GM18868 (cell line): Measurements from ENCODE around the gene EID2B.

Experiments
- ATAC-seq: cut with Tn5 transposase; IDR thresholded peaks from one replicate; pipeline ENCODE4 v1.9.1; 2021; ENCODE audit warnings: mild to moderate bottlenecking, moderate library complexity; ENCODE audit not compliant: unreplicated experiment

EID2B gene

DNA sequence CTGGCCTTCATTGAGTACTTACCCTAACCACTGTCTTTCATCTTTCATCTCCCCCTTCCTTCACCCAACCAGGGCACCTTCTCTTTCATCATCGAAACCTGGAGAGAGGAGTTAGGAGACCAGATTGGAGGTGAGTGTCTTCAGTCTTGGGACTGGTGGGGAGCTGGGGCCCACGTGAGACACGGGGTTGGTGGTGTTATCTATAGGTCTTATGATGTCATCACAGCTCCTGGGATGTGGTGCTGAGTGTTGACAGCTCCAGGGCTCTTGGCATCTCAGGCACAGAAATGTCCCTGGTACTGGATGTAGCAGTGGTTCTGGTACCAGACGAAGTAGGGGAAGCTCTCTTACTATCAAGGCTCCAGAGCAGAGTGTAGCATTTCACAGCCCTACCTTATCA, 32.1 kb downstream of the EID2B start:
- ATAC-seq, result no peak

DNA sequence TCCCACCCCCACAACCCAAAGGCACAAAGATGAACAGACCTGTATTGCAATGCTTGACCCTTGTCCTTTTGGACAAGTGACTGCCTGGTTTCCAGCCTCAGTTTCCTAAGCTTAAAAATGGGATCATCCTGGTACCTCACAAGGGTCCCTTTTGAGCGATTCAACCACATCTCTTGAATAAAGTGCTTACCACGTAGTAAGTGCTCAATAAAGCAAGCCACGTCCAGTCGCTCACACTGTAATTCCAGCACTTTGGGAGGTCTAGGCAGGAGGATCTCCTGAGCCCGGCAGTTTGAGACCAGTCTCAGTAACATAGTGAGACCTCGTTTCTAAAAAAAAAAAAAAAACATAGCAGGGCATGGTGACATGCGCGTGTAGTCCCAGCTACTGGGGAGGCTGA, 32.7 kb downstream of the EID2B start:
- ATAC-seq, result no peak

DNA sequence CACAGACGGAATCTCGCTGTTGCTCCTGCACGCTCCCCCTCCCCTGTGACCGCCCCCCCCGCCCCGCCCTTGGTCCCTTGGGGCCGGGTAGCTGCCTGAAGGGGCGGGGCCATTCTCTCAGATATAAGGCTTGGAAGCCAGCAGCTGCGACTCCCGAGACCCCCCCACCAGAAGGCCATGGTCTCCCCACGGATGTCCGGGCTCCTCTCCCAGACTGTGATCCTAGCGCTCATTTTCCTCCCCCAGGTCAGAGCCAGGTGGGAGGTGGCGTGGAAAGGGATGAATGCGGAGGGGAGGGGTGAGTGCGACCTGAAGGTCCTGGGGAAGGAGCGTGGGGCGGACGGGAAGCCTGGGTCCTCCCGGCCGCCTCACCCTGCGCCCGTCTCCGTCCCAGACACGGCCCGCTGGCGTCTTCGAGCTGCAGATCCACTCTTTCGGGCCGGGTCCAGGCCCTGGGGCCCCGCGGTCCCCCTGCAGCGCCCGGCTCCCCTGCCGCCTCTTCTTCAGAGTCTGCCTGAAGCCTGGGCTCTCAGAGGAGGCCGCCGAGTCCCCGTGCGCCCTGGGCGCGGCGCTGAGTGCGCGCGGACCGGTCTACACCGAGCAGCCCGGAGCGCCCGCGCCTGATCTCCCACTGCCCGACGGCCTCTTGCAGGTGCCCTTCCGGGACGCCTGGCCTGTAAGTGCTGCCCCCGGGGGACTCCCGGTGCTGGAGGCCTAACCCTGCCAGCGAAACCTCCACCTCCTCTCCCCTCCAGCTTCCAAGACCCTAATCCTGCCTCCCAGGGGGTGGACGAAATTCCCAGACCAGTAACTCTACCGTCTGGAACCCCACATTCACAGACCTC, 33.6 kb downstream of the EID2B start, which contains the start of gene DLL3:
DLL3 (plus strand) TSS at position 150 of the 845 bp plus-strand sequence; CDS start at position 178, 28 bp downstream.
- no peak for ATAC-seq

DNA sequence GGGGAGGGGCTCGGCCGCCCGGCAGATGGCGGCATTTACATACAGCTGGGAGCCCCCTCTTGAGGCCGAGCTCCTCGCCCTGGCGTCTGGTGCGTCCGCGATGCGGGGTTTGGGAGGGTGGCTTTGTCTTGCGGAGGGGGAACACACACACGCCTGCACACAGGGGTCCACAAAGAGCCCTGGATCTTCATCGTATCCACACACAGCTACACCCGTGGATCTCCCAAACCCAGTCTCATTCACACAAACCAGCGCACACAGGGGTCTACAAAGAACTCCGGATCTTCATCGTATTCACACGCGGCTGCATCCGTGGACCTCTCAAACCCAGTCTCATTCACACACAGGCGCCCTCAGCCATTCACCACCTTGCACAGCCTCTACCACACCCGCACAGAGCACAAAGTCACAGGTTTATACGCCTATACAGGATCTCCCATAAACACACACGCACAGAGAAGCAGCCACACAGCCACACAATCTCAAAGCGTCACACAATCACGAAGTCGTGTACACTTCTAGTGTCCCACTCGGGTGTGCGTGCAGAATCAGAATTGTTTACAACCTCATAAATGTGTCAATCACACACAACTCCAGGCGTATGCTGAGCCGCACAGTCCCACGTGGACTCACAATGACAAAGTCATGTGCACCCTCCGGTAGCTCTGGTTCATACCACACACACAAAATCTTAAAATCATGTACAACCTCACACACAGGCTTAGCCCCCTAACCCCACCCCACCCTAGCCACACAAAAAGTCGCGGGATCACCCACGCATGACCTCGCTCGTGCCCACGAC, 34.5 kb downstream of the EID2B start:
- ATAC-seq, result no peak

DNA sequence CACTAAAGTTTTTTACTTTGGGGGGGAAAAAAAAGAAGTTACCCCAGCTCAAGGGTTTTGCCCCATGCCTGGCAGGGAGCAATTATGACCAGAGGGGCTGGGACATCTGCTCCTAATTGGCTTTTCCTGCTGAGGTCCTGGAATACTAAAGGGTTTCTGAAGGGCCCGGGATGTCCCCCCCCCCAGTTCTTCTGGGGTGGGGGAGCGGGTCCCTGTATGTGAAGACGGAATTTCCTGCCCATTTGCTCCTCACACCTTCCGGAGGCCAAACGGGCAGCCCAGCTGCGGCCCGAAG, 35.0 kb downstream of the EID2B start:
- ATAC-seq, result no peak

DNA sequence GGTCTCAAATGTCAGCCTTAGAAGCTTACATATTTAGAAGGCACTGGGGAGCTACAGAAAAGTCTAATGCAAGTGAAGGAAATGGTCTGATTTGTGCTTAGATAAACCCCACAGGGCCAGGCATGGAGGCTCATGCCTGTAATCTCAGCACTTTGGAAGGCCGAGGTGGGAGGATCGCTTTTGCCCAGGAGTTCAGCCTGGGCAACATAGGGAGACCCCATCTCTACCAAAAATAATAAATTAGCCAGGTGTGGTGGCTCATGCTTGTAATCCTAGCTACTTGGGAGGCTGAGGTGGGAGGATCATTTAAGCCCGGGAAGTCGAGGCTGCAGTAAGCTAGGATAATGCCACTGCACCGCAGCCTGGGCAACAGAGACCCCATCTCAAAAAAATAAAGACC, 36.6 kb downstream of the EID2B start:
- no peak for ATAC-seq

DNA sequence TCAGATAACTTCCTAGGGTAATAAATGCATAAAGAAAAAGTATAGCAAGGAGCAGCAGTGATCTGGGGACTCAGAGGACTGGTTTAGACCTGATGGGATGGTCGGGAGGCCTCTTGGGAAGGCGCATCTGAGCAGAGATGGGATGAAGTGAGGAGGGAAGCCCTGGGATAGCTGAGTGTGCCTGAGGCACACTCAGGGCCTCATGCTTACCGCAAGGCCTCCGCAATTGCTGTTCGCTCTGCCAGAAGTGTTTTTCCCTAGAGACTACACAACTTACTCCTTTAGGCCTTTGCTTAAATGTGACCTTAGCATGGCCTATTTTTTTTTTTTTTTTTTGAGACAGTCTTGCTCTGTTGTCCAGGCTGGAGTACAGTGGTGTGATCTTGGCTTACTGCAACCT, 38.0 kb downstream of the EID2B start:
- no peak for ATAC-seq

DNA sequence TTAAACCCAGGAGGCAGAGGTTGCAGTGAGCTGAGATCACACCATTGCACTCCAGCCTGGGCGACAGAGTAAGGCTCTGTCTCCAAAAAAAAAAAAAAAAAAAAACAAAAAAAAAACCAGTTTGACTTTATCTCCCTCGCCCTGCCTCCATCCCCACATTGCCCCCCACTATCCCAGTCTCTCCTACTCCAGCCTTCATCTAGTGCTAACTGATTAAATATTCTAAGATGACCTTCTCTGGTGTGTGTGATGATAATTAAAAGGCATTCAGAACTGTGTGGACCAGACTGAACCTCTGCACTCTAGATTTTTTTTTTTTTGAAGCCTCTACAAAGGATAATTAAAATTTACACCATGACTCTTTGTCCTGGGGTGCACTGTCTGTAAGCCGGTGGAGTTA, 39.9 kb downstream of the EID2B start:
- no peak for ATAC-seq

DNA sequence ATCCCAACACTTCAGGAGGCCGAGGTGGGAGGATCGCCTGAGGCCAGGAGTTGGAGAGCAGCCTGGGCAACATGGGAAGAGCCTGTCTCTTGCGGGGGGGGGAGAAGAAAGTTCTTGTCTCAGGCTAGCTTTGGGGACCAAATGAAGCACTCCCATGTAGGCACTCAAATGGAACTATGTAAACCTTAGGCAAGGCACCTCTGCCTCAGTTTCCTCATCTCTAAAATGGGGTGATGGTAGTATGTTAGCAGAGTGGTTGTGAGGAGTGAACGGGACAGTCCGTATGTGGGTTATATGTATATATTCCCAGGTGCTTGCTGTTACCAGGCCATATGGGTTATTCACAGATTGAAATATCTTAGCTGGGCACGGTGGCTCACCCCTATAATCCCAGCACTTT, 40.4 kb downstream of the EID2B start:
- no peak for ATAC-seq

DNA sequence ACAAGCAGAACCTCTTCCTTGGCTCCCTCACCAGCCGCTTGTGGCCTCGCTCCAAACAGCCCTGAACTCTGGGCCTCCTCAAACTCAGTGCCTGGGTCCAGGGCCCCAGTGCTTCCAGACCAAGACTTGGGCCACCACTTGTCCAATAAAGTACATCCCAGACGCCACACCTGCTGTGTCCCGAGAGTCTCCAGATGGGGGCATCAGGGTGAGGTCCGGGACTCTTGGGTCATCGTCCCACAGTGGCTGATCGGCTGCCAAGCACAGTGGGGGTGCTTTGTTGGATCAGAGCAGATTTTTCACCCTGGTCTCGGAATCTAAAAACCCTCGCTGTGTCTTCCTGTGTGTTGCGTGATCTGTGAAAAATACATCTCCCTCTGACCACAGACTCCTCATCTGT, 42.9 kb downstream of the EID2B start:
- ATAC-seq, result no peak

DNA sequence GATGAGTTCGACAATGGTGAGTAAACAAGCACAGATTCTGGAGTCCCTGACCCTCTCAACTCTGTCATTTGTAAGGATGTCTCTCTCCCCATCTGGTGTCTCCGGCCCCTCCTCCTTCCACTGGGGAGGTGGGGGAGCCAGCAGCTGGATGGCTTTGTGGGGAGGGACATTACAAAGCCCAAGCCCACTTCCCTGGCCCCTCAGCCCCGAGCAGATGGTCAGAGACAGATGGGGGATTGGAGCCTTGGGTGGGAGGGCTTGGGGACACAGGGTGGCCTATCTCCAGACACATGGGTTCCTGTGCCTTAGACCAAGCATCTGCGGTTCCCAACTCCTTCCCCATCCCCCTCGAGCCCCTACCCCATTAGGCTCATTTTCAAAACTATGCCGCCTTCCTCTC, 49.5 kb downstream of the EID2B start:
- no peak for ATAC-seq

DNA sequence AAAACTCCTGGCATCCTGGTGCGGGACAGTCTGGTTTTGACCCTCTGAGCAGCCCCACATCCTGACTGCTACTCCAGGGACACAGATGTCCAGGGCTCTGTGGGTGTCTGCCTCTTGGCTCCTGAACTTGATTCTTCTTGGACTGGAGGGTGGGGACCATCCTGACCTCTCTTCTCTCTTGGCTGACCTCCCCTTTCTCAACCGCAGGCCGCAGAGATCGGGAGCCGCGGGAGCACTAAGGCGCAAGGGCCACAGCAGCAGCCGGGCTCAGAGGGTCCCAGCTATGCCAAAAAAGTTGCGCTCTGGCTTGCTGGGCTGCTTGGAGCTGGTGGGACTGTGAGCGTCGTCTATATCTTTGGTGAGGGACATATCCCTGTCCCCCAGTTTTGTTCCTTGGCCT, 51.0 kb downstream of the EID2B start:
- ATAC-seq, result no peak

DNA sequence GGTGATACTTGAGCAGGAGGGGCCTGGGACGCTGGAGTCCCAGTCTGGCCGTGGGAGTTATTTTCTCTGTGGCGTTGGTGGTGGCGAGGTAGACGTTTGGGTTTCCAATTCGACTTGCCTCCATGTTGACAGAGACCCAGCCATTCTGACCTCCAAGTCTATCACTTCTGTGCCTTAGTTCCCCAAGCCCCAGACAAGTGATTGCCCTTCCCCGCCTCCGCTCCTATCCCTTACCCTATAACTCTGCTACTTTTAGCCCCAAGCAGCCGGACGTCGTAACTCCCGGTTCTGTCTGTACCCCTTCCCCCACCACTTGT, 51.5 kb downstream of the EID2B start:
- ATAC-seq, result no peak
